Measurements from ENCODE around the gene RASSF3. TPM values are rescaled to one million over a fixed set of nuclear protein-coding genes. Genes with fewer than 3 reads are reported as not detected.

RASSF3 gene
- total and polyA plus RNA-seq, 2 of the 13 experiments (the other 11 are each of a cell fraction or from before 2014, with no cell fraction given), result 15.5 to 16.0 TPM

DNA sequence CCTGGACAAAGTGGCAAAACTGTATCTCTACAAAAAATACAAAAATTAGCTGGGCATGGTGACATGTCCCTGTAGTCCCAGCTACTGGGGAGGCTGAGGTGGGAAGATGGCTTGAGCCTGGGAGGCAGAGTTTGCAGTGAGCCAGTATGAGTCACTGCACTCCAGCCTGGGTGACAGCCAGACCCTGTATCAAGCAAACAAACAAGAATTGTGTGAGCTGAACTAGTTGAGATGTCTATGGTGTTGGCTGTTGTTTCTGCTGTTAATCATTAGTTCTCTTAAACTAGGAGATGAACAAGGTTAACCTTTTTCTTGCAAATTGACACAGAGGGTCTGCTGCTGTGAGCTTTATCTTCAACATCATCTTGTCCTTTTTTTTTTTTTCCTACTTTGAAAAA is 23.6 kb downstream of the RASSF3 start (continued):
- TF ChIP-seq, protein P1, sequence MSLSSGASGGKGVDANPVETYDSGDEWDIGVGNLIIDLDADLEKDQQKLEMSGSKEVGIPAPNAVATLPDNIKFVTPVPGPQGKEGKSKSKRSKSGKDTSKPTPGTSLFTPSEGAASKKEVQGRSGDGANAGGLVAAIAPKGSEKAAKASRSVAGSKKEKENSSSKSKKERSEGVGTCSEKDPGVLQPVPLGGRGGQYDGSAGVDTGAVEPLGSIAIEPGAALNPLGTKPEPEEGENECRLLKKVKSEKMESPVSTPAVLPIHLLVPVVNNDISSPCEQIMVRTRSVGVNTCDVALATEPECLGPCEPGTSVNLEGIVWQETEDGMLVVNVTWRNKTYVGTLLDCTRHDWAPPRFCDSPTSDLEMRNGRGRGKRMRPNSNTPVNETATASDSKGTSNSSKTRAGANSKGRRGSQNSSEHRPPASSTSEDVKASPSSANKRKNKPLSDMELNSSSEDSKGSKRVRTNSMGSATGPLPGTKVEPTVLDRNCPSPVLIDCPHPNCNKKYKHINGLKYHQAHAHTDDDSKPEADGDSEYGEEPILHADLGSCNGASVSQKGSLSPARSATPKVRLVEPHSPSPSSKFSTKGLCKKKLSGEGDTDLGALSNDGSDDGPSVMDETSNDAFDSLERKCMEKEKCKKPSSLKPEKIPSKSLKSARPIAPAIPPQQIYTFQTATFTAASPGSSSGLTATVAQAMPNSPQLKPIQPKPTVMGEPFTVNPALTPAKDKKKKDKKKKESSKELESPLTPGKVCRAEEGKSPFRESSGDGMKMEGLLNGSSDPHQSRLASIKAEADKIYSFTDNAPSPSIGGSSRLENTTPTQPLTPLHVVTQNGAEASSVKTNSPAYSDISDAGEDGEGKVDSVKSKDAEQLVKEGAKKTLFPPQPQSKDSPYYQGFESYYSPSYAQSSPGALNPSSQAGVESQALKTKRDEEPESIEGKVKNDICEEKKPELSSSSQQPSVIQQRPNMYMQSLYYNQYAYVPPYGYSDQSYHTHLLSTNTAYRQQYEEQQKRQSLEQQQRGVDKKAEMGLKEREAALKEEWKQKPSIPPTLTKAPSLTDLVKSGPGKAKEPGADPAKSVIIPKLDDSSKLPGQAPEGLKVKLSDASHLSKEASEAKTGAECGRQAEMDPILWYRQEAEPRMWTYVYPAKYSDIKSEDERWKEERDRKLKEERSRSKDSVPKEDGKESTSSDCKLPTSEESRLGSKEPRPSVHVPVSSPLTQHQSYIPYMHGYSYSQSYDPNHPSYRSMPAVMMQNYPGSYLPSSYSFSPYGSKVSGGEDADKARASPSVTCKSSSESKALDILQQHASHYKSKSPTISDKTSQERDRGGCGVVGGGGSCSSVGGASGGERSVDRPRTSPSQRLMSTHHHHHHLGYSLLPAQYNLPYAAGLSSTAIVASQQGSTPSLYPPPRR (CRISPR knock-in tag; IDR thresholded peaks at IDR 0.05; ENCODE audit: borderline replicate concordance), result peak; percentile 28; the same call in 1 of the 2 replicates
- TF ChIP-seq JUN (CRISPR knock-in tag; IDR thresholded peaks at IDR 0.05), result 0 out of 2 replicates have a peak, but pooled peaks have one; percentile 41
- peak; percentile 82 for TF ChIP-seq SALL1 (CRISPR knock-in tag; IDR thresholded peaks at IDR 0.05)

DNA sequence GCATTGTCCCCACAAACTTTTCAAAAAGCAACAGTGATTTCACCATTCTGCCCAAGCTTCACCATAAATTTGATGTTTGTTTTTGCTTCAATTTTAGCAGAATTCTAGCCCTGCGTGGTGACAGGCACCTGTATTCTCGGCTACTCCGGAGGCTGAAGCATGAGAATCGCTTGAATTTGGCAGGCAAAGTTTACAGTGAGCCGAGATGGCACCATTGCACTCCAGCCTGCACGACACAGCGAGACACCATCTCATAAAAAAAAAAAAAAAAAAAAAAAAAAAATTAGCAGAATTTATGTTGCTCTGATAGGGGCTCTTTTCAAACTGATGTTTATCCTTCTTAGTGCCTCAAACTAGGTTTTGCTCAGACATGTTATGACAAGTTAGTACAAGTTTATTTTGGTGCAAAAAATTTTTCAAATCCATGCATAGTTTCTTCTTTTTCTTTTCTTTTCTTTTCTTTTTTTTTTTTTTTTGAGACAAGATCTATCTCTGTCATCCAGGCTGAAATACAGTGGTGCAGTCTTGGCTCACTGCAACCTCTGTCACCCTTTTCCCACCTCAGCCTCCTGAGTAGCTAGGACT is 24.3 kb downstream of the RASSF3 start:
- Histone ChIP-seq H3K79me2 (ENCODE audit: insufficient read depth, low read length) (peaks cover 56% of the 10 kb centered on the region), H3K9ac (ENCODE audit: insufficient read depth, low read depth, low read length) (no peak overlapping the region), H3K27ac (ENCODE audit: extremely low read length, insufficient read depth, low read length) (peak overlapping the region; percentile 28), H3K4me1 (ENCODE audit: insufficient read depth, low read length) (peaks cover 58% of the 10 kb centered on the region), H2AFZ (ENCODE audit: low read length) (no peak overlapping the region), H3K4me2 (ENCODE audit: low read depth, low read length) (peak overlapping the region; percentile 42; the same call in 1 of the 2 replicates), H3K27me3 (ENCODE audit: control insufficient read depth in 1 of 2, insufficient read depth in 2 of 2, low read length in 2 of 2) (no peaks in the 10 kb centered on the region), H3K9me3 (ENCODE audit: low read length) (no peaks in the 10 kb centered on the region), H3K36me3 (replicated peaks in 1 of 2; ENCODE audit: control insufficient read depth in 1 of 2, insufficient read depth in 2 of 2, low read length in 2 of 2) (0 out of 5 replicates have a peak, but pooled peaks cover 0 to 7% of the 10 kb centered on the region in 2 experiments), H4K20me1 (ENCODE audit: insufficient read depth, low read length) (0 out of 2 replicates have a peak, but pooled peaks cover 3% of the 10 kb centered on the region), H3K4me3 (replicated peaks in 1 of 3; ENCODE audit: insufficient read depth in 1 of 3, low read depth in 2 of 3, low read length in 3 of 3) (no peak overlapping the region)
- TF ChIP-seq, protein P2, sequence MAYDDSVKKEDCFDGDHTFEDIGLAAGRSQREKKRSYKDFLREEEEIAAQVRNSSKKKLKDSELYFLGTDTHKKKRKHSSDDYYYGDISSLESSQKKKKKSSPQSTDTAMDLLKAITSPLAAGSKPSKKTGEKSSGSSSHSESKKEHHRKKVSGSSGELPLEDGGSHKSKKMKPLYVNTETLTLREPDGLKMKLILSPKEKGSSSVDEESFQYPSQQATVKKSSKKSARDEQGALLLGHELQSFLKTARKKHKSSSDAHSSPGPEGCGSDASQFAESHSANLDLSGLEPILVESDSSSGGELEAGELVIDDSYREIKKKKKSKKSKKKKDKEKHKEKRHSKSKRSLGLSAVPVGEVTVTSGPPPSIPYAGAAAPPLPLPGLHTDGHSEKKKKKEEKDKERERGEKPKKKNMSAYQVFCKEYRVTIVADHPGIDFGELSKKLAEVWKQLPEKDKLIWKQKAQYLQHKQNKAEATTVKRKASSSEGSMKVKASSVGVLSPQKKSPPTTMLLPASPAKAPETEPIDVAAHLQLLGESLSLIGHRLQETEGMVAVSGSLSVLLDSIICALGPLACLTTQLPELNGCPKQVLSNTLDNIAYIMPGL (CRISPR knock-in tag; IDR thresholded peaks at IDR 0.05; ENCODE audit: borderline replicate concordance in 1 of 2, low read depth in 1 of 2), result 0 out of 4 replicates have a peak, but pooled peaks of 1 of the 2 experiments have one; percentile 23
- no peak for TF ChIP-seq ZNF431 (CRISPR knock-in tag; IDR thresholded peaks at IDR 0.05; ENCODE audit: borderline replicate concordance, low read depth)
- BruUV-seq (replicated peaks), result no TSS peak
- ChIA-PET CTCF (ENCODE audit: low intra/inter-chr PET ratio, low total read pairs) (no interaction called here), POLR2A (interaction anchor here (0.6 to 2.2 kb wide), 6 partner anchors 10 to 26 kb away, joined by 3 to 14 read pairs (median 3); partner anchors contain the start of gene RASSF3)
- intact Hi-C loops (cut with micrococcal nuclease; ENCODE audit: unreplicated experiment), result loop anchor here (1.0 kb wide), 3 partner anchors 9 to 25 kb away; no protein-coding TSS in a partner anchor
- DNase-seq (ENCODE audit: low spot score), result no peak
- no peak for FAIRE-seq
- in situ Hi-C loops (cut with HindIII; ENCODE audit: extremely low pct_ligation_motif_present, low pct_unique_long_range_greater_than_20kb), result no loop called here
- 84% methylated on average over 7 of the region's 7 CpGs for WGBS (ENCODE audit: low lambda C conversion rate)
- no peak; the same call in 1 of the 3 replicates for ATAC-seq

Measured in HepG2 (cell line).